Activated B cell treated with CpG ODN at 0.5 μM for 24 hours (primary cell): ENCODE measurements around the gene PPP4R1. TPM values are rescaled to one million over a fixed set of nuclear protein-coding genes. Genes with fewer than 3 reads are reported as not detected.

ENCODE experiments used
- ATAC-seq: fragments of 200-7000 bp; cut with Tn5 transposase; one replicate; pipeline ENCODE4 v1.10.0; 2021; ENCODE audit warnings: low read depth, mild to moderate bottlenecking, moderate library complexity
- CTCF ChIA-PET: fragments of 350-600 bp; sonication (Branson Sonifier 250); formaldehyde crosslinking; loops from one replicate; lab custom pipeline; 2021; ENCODE audit warnings: antibody characterized with exemption; lab: Charles Lee
- POLR2A ChIA-PET: fragments of 350-600 bp; sonication (Branson Sonifier 250); formaldehyde crosslinking; loops from one replicate; lab custom pipeline; 2021; ENCODE audit warnings: antibody characterized with exemption; lab: Charles Lee
- DNase-seq: peaks from one replicate; pipeline ENCODE4 v3.0.0; 2022
- H3K27ac Mint-ChIP-seq: one replicate; pipeline ENCODE4 v1.8.0; 2020; ENCODE audit warnings: mixed read lengths
- H3K27me3 Mint-ChIP-seq: one replicate; pipeline ENCODE4 v1.8.0; 2021; ENCODE audit warnings: mixed read lengths
- H3K36me3 Mint-ChIP-seq: one replicate; pipeline ENCODE4 v1.8.0; 2021; ENCODE audit warnings: low read depth, mixed read lengths
- H3K4me1 Mint-ChIP-seq: one replicate; pipeline ENCODE4 v1.8.0; 2021; ENCODE audit warnings: mixed read lengths
- H3K4me3 Mint-ChIP-seq: one replicate; pipeline ENCODE4 v1.8.0; 2020; ENCODE audit warnings: mild to moderate bottlenecking, mixed read lengths
- H3K9me3 Mint-ChIP-seq: one replicate; pipeline ENCODE4 v1.8.0; 2020; ENCODE audit warnings: mixed read lengths
- intact Hi-C: fragments of 100-400 bp; cut with micrococcal nuclease; formaldehyde crosslinking; loops from one replicate; pipeline ENCODE4 v1.15.1; 2024
- total RNA-seq: library from RNA; stranded (reverse); gene quantifications from 2 replicates; pipeline ENCODE4 v1.2.3, GENCODE V29; 2022
- TF ChIP-seq, protein P1 (sequence below): fragments of 200-600 bp; IDR thresholded peaks from one replicate; pipeline ENCODE4 v1.8.0; 2022; ENCODE audit warnings: antibody characterized with exemption, mild to moderate bottlenecking

Gene PPP4R1
- total RNA-seq, 1 donor from 2014 or later, result 51.3 TPM

DNA sequence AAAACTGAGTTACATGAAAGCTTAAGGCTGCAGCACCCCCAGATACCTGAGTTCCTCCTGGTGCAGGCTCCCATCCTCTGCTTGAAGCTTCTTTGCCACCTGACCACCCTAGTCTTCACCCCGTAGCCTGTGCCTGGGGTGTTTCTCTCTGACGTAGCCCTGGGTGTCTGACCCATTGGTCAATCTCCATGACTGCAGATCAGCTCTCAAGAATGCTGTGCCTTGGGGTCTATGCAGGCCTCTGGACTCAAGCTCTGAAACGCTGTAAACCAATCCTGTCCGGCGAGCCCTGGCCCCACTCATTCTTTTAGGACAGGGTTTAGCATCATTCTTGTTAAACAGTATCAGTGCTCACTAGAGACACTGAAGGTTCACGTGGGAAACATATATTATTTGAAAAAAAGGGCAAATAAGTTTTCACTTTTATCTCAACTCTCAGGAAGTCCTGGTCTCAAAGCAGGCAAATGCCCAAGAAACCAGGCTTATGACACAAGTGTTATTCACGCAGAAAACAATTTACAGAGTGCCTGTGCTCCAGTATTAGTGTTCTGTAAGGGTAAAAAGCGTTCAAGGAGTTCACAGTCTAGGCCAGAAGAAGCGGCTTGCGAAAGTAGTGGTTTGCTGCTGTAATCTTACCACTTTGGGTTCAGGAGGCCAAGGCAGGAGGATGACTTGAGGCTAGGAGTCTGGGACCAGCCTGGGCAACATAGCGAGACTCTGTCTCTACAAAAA is 22.8 kb upstream of the PPP4R1 start:
- no peak overlapping the region for H3K27ac Mint-ChIP-seq
- CTCF ChIA-PET, result no interaction called here
- DNase-seq (no peak), ATAC-seq (no peak)
- TF ChIP-seq, protein P1, sequence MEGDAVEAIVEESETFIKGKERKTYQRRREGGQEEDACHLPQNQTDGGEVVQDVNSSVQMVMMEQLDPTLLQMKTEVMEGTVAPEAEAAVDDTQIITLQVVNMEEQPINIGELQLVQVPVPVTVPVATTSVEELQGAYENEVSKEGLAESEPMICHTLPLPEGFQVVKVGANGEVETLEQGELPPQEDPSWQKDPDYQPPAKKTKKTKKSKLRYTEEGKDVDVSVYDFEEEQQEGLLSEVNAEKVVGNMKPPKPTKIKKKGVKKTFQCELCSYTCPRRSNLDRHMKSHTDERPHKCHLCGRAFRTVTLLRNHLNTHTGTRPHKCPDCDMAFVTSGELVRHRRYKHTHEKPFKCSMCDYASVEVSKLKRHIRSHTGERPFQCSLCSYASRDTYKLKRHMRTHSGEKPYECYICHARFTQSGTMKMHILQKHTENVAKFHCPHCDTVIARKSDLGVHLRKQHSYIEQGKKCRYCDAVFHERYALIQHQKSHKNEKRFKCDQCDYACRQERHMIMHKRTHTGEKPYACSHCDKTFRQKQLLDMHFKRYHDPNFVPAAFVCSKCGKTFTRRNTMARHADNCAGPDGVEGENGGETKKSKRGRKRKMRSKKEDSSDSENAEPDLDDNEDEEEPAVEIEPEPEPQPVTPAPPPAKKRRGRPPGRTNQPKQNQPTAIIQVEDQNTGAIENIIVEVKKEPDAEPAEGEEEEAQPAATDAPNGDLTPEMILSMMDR, result no peak
- no peaks in the 10 kb centered on the region for H3K27me3 Mint-ChIP-seq
- no peak overlapping the region for H3K4me3 Mint-ChIP-seq
- intact Hi-C loops, result no loop called here
- H3K4me1 Mint-ChIP-seq, result no peaks in the 10 kb centered on the region
- no peaks in the 10 kb centered on the region for H3K36me3 Mint-ChIP-seq
- H3K9me3 Mint-ChIP-seq, result peaks cover 6% of the 10 kb centered on the region
- POLR2A ChIA-PET, result no interaction called here

DNA sequence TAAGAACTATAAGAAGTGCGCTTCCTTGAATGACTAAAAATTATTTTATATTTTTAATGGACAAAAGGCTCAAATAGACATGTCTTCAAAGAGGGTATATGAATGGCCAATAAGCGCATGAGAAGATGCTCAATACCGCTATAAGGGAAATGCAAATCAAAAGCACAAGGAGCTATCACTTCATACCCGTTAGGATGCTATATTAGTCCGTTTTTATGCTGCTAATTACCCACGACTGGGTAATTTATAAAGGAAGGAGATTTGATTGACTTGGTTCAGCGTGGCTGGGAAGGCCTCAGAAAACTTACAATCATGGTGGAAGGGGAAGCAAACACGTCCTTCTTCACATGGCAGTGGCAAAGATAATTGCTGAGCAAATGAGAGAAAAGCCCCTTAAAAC is 20.5 kb upstream of the PPP4R1 start:
- POLR2A ChIA-PET, result no interaction called here
- TF ChIP-seq, protein P1, result no peak
- no peak for DNase-seq
- Mint-ChIP-seq H3K27ac (no peak overlapping the region), H3K9me3 (peaks cover 6% of the 10 kb centered on the region), H3K27me3 (peaks cover 5% of the 10 kb centered on the region), H3K4me3 (no peak overlapping the region), H3K4me1 (no peaks in the 10 kb centered on the region), H3K36me3 (no peaks in the 10 kb centered on the region)
- no peak for ATAC-seq
- intact Hi-C loops, result no loop called here
- CTCF ChIA-PET, result no interaction called here

DNA sequence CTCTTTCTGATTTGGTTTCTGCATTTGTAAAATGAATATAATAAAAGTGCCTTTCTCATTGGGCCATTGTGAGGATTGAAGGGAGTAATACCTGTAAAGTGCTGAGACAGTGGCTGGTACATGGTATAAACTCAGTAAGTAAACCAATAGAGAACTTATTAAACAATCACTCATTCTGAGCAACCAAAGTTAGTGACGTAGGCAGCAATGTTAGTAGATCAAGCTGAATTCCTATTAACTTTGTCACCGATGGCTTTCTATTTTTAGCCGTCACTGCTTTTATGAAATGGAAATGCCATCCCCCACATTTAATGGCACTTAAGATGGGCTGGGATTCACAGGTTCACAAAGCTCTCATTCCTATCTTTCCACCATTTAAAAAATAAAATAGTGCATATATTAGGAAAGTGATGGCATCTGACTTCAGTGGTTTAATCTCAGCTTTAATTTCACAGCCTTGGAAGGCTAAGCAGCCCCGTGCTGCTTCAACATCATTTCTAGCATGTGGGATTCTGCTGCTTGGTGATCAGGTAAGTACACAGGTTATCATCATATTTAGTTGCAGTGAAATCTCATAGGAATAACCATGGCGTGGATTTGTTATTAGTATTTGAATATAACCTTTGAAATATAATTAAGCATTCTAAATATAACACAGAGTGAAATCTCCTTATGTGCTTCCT is 17.6 kb upstream of the PPP4R1 start:
- DNase-seq (no peak), ATAC-seq (no peak)
- no peak overlapping the region for H3K27ac Mint-ChIP-seq
- H3K27me3 Mint-ChIP-seq, result peaks cover 9% of the 10 kb centered on the region
- ChIA-PET CTCF (no interaction called here), POLR2A (no interaction called here)
- H3K4me1 Mint-ChIP-seq, result no peaks in the 10 kb centered on the region
- H3K9me3 Mint-ChIP-seq, result peaks cover 6% of the 10 kb centered on the region
- H3K36me3 Mint-ChIP-seq, result no peaks in the 10 kb centered on the region
- intact Hi-C loops, result no loop called here
- TF ChIP-seq, protein P1, result no peak
- H3K4me3 Mint-ChIP-seq, result no peak overlapping the region

DNA sequence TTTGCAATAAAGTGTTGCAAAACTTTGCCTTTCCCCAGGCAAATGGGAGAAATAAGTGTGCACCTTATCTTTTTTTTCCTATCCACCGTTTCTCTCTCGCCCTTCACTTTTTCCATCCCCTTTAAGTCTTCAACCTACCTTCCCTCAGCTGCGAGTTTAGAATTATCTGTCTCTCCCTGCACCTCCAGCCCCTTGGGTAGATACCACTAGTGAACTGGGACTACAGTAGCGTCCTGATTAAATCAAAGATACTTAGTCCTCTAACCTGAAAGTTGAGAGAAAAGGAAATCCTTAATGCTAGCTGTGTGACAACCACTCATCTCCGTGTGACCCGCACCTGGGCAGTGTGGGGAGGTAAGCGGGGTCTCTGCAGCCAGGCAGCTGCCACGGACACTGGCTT is 16.1 kb upstream of the PPP4R1 start:
- TF ChIP-seq, protein P1, result no peak
- intact Hi-C loops, result no loop called here

DNA sequence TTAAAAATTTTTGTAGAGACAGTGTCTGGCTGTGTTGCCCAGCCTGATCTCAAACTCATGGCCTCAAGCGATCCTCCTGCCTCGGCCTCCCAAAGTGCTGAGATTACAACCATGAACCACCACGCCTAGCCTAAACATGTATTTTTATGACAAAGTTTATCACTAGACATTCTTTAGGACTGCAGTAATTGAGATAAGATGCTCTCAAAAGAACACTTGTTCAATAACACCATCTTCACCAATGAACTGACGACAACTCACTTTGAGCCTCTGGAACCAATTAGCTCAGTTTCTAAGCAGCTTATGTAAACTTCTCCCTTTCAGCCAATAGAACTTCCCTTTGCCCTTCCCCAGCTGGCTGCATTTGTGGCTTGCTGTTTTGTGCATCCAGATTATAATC is 15.3 kb upstream of the PPP4R1 start:
- intact Hi-C loops, result no loop called here
- DNase-seq, result no peak
- peaks cover 9% of the 10 kb centered on the region for H3K27me3 Mint-ChIP-seq
- TF ChIP-seq, protein P1, result no peak
- H3K9me3 Mint-ChIP-seq, result no peaks in the 10 kb centered on the region
- ChIA-PET CTCF (no interaction called here), POLR2A (no interaction called here)
- no peak overlapping the region for H3K4me3 Mint-ChIP-seq
- no peaks in the 10 kb centered on the region for H3K4me1 Mint-ChIP-seq
- no peak for ATAC-seq
- no peaks in the 10 kb centered on the region for H3K36me3 Mint-ChIP-seq
- H3K27ac Mint-ChIP-seq, result no peak overlapping the region

More for the DNA sequence above, 16.1 kb upstream of the PPP4R1 start:
- Mint-ChIP-seq H3K9me3 (peaks cover 3% of the 10 kb centered on the region), H3K27me3 (peaks cover 9% of the 10 kb centered on the region), H3K36me3 (no peaks in the 10 kb centered on the region), H3K27ac (no peak overlapping the region), H3K4me1 (no peaks in the 10 kb centered on the region), H3K4me3 (no peak overlapping the region)
- ATAC-seq (no peak), DNase-seq (no peak)
- CTCF ChIA-PET, result no interaction called here
- POLR2A ChIA-PET, result no interaction called here
